Regular cardiac myocyte (primary cell): ENCODE measurements around the gene TRPC5OS. TPM values are rescaled to one million over a fixed set of nuclear protein-coding genes. Genes with fewer than 3 reads are reported as not detected.

Experiments used
- total RNA-seq: library from RNA; depleted of rRNA; stranded (reverse); fragments of >200 nt; gene quantifications from 2 replicates; pipeline ENCODE4 v1.2.3, GENCODE V29; 2014

TRPC5OS gene
- not detected in 2 replicates for total RNA-seq

GRCh38 chrX:111875881-111876280 lies at the start of gene TRPC5OS:
TRPC5OS (plus strand) TSS chrX:111876181; CDS start chrX:111901850, 25,669 bp downstream.

Other genes starting within 250 kb of the TRPC5OS start
- 25.5 and 30.4 TPM in 2 replicates for gene ALG13, start 195.0 kb upstream of the TRPC5OS start, total RNA-seq
- gene TRPC5, start 206.6 kb downstream of the TRPC5OS start, total RNA-seq = not detected in 2 replicates
- not detected in 2 replicates for gene RTL4, start 206.8 kb downstream of the TRPC5OS start, total RNA-seq